DOHH2 (cell line): ENCODE measurements around the gene A2M.

Source experiments
- H3F3A ChIP-seq: fragments of 200-600 bp; sonication (generic), shearing (Covaris generic); 2 replicates; pipeline ENCODE4 v1.6.0; 2016; ENCODE audit warnings: antibody characterized with exemption, mild to moderate bottlenecking; ENCODE audit not compliant: control insufficient read depth, insufficient read depth
- H3K27ac ChIP-seq: fragments of 200-600 bp; sonication (generic); 2 replicates; pipeline ENCODE4 v1.5.1; 2014; ENCODE audit warnings: low read depth, mild to moderate bottlenecking, low read length, moderate library complexity
- H3K27me3 ChIP-seq: fragments of 200-600 bp; sonication (generic); 2 replicates; pipeline ENCODE4 v1.6.1; 2014; ENCODE audit warnings: mild to moderate bottlenecking, low read length, mixed read lengths; ENCODE audit not compliant: control insufficient read depth
- H3K36me3 ChIP-seq: fragments of 200-600 bp; sonication (generic); 2 replicates; pipeline ENCODE4 v1.6.1; 2014; ENCODE audit warnings: mild to moderate bottlenecking, low read length, moderate library complexity, mixed read lengths; ENCODE audit not compliant: control insufficient read depth
- H3K4me1 ChIP-seq: fragments of 200-600 bp; sonication (generic); 2 replicates; pipeline ENCODE4 v1.6.1; 2014; ENCODE audit warnings: mild to moderate bottlenecking, low read length, mixed read lengths; ENCODE audit not compliant: control insufficient read depth
- H3K4me2 ChIP-seq: fragments of 200-600 bp; sonication (generic); 2 replicates; pipeline ENCODE4 v1.6.0; 2014; ENCODE audit warnings: mild to moderate bottlenecking, low read length, moderate library complexity
- H3K4me3 ChIP-seq: fragments of 200-600 bp; sonication (generic); 2 replicates; pipeline ENCODE4 v1.5.1; 2014; ENCODE audit warnings: mild to moderate bottlenecking, low read length, mixed read lengths
- H3K79me2 ChIP-seq: fragments of 200-600 bp; sonication (generic); 2 replicates; pipeline ENCODE4 v1.6.1; 2014; ENCODE audit warnings: mild to moderate bottlenecking, low read length, mixed read lengths; ENCODE audit not compliant: control insufficient read depth
- H3K9me2 ChIP-seq: fragments of 200-600 bp; sonication (generic); replicated peaks from 2 replicates; pipeline ENCODE4 v1.6.1; 2014; ENCODE audit warnings: mild to moderate bottlenecking, low read length, mixed read lengths; ENCODE audit not compliant: control insufficient read depth
- H3K9me3 ChIP-seq: fragments of 200-600 bp; sonication (generic); 2 replicates; pipeline ENCODE4 v1.6.1; 2014; ENCODE audit warnings: antibody characterized with exemption, low read length, mixed read lengths; ENCODE audit not compliant: control insufficient read depth, insufficient read depth
- H4K20me1 ChIP-seq: fragments of 200-600 bp; sonication (generic); 2 replicates; pipeline ENCODE4 v1.6.0; 2014; ENCODE audit warnings: low read depth, mild to moderate bottlenecking, antibody characterized with exemption, low read length, moderate library complexity; ENCODE audit not compliant: control insufficient read depth, insufficient read depth
- CTCF ChIP-seq: fragments of 200-600 bp; sonication (generic); IDR thresholded peaks from one replicate; pipeline ENCODE4 v1.5.1; 2014; ENCODE audit warnings: antibody characterized with exemption, mild to moderate bottlenecking, low read depth, low read length; ENCODE audit not compliant: poor library complexity, severe bottlenecking
- EZH2phosphoT487 ChIP-seq: fragments of 200-600 bp; sonication (generic); IDR thresholded peaks from 2 replicates; pipeline ENCODE4 v1.6.1; 2017; ENCODE audit warnings: borderline replicate concordance, mild to moderate bottlenecking, antibody characterized with exemption, low read length, moderate library complexity, mixed read lengths

The A2M gene

GRCh38 chr12:9051158-9051550 is 64.6 kb downstream of the A2M start:
- no peak overlapping the region for H3K4me3 ChIP-seq
- no peak overlapping the region for H3K27ac ChIP-seq
- no peaks in the 10 kb centered on the region for H3K79me2 ChIP-seq
- H3K4me2 ChIP-seq: no peak overlapping the region
- TF ChIP-seq EZH2phosphoT487: no peak
- TF ChIP-seq CTCF: no peak
- no peaks in the 10 kb centered on the region for H3F3A ChIP-seq
- no peaks in the 10 kb centered on the region for H3K9me2 ChIP-seq
- no peaks in the 10 kb centered on the region for H3K36me3 ChIP-seq
- H3K27me3 ChIP-seq: peaks cover 9% of the 10 kb centered on the region; the same call in 1 of the 2 replicates
- no peaks in the 10 kb centered on the region for H4K20me1 ChIP-seq
- 0 out of 2 replicates have a peak, but pooled peaks cover 2% of the 10 kb centered on the region for H3K4me1 ChIP-seq
- H3K9me3 ChIP-seq: no peaks in the 10 kb centered on the region

- Histone ChIP-seq H3K4me3 (no peak overlapping the region), H4K20me1 (no peaks in the 10 kb centered on the region), H3K9me3 (no peaks in the 10 kb centered on the region), H3K27ac (no peak overlapping the region), H3K4me2 (no peak overlapping the region), H3K36me3 (no peaks in the 10 kb centered on the region), H3K4me1 (0 out of 2 replicates have a peak, but pooled peaks cover 2% of the 10 kb centered on the region), H3K9me2 (no peaks in the 10 kb centered on the region), H3K79me2 (no peaks in the 10 kb centered on the region), H3K27me3 (peaks cover 9% of the 10 kb centered on the region; the same call in 1 of the 2 replicates), H3F3A (no peaks in the 10 kb centered on the region)
- TF ChIP-seq EZH2phosphoT487: no peak
- TF ChIP-seq CTCF: no peak
Observed at GRCh38 chr12:9050521-9051157, 65.1 kb downstream of the A2M start.

GRCh38 chr12:9049520-9050133 is 66.1 kb downstream of the A2M start:
- peaks cover 9% of the 10 kb centered on the region; the same call in 1 of the 2 replicates for H3K27me3 ChIP-seq
- no peaks in the 10 kb centered on the region for H3K36me3 ChIP-seq
- 0 out of 2 replicates have a peak, but pooled peaks cover 2% of the 10 kb centered on the region for H3K4me1 ChIP-seq
- H3K9me2 ChIP-seq: no peaks in the 10 kb centered on the region
- TF ChIP-seq EZH2phosphoT487 (no peak), CTCF (peak; percentile 55)
- no peaks in the 10 kb centered on the region for H4K20me1 ChIP-seq
- no peak overlapping the region for H3K4me2 ChIP-seq
- no peak overlapping the region for H3K27ac ChIP-seq
- H3K9me3 ChIP-seq: no peaks in the 10 kb centered on the region
- H3K79me2 ChIP-seq: no peaks in the 10 kb centered on the region
- H3F3A ChIP-seq: no peaks in the 10 kb centered on the region
- no peak overlapping the region for H3K4me3 ChIP-seq
